Natural killer cell (primary cell): ENCODE results near the gene CAT. TPM values are rescaled to one million over a fixed set of nuclear protein-coding genes. Genes with fewer than 3 reads are reported as not detected.

ENCODE experiments used
- ATAC-seq, 3 donors: fragments of 150-1000 bp in 2 of 3; fragments of 200-7000 bp in 1 of 3; cut with Tn5 transposase; 1 replicate in 1 of 3; 2 replicates in 2 of 3; pipeline ENCODE4 v1.10.0; 2021; ENCODE audit warnings: mild to moderate bottlenecking in 2 of 3, moderate library complexity in 2 of 3
- DNase-seq, 2 donors: peaks; one replicate each; pipeline versions ENCODE4 v3.0.0 to v3.0.0-alpha.2; 2013 to 2021; ENCODE audit warnings: mixed read lengths in 1 of 2
- H3K27ac ChIP-seq: one replicate; pipeline ENCODE4 v1.5.1; 2013; ENCODE audit warnings: mild to moderate bottlenecking, low read length
- H3K27me3 ChIP-seq: one replicate; pipeline ENCODE4 v1.6.1; 2013; ENCODE audit warnings: low read length; ENCODE audit not compliant: control insufficient read depth, insufficient read depth
- H3K36me3 ChIP-seq: one replicate; pipeline ENCODE4 v1.6.1; 2013; ENCODE audit warnings: low read length; ENCODE audit not compliant: control insufficient read depth, insufficient read depth
- H3K4me1 ChIP-seq: one replicate; pipeline ENCODE4 v1.6.1; 2013; ENCODE audit warnings: low read length; ENCODE audit not compliant: control insufficient read depth, insufficient read depth
- H3K4me3 ChIP-seq: one replicate; pipeline ENCODE4 v1.5.1; 2013; ENCODE audit warnings: low read length
- H3K9me3 ChIP-seq: one replicate; pipeline ENCODE4 v1.6.1; 2013; ENCODE audit warnings: low read length; ENCODE audit not compliant: control insufficient read depth, insufficient read depth
- H3K27ac Mint-ChIP-seq, 2 donors: one replicate each; pipeline ENCODE4 v1.8.0; 2022; ENCODE audit warnings: mild to moderate bottlenecking in 2 of 2, mixed read lengths in 2 of 2, moderate library complexity in 1 of 2
- H3K27me3 Mint-ChIP-seq, 2 donors: one replicate each; pipeline ENCODE4 v1.8.0; 2022; ENCODE audit warnings: low read depth in 2 of 2, mixed read lengths in 2 of 2
- H3K36me3 Mint-ChIP-seq: one replicate; pipeline ENCODE4 v1.8.0; 2022; ENCODE audit warnings: mixed read lengths
- H3K4me1 Mint-ChIP-seq, 2 donors: one replicate each; pipeline ENCODE4 v1.8.0; 2022; ENCODE audit warnings: mixed read lengths in 2 of 2
- H3K4me3 Mint-ChIP-seq: one replicate; pipeline ENCODE4 v1.8.0; 2022; ENCODE audit warnings: mild to moderate bottlenecking, moderate library complexity, mixed read lengths
- H3K9me3 Mint-ChIP-seq, 2 donors: one replicate each; pipeline ENCODE4 v1.8.0; 2022; ENCODE audit warnings: mixed read lengths in 2 of 2
- WGBS: methylation state at CpG from one replicate; pipeline ENCODE4 v1.1.7; 2013; ENCODE audit warnings: missing lambda C conversion rate; ENCODE audit not compliant: insufficient coverage; 5-methylcytosine and 5-hydroxymethylcytosine counted together
- intact Hi-C: fragments of 100-400 bp; cut with micrococcal nuclease; formaldehyde crosslinking; loops from one replicate; pipeline ENCODE4 v1.14.2; 2022
- total RNA-seq, 4 donors: library from RNA; stranded (reverse); fragments of 120-200 nt in 1 of 4; gene quantifications; one replicate each; pipeline versions ENCODE4 v1.2.3 to v1.2.4, GENCODE V29; 2013 to 2022
- TF ChIP-seq, protein P1 (sequence below): fragments of 200-600 bp; IDR thresholded peaks from one replicate; pipeline ENCODE4 v1.8.0; 2022; ENCODE audit warnings: antibody characterized with exemption

The CAT gene
- total RNA-seq, 3 donors from 2014 or later (not counting 1 experiment from before 2014, with no cell fraction given), result 31.0 to 43.9 (median 36.3) TPM

DNA sequence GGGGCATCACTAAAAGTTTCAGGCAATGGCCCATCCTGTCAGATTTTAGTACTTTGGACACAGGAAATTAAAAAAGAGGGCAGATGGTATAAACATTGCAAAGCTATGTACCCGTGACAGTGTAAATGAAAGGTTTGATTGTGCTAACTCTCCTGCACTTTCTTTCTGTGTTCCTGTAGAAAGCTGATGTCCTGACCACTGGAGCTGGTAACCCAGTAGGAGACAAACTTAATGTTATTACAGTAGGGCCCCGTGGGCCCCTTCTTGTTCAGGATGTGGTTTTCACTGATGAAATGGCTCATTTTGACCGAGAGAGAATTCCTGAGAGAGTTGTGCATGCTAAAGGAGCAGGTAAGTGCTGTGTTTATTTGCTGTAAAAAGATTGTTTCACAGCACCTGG lies 10.3 kb downstream of the CAT start:
- peaks cover 43% of the 10 kb centered on the region for H3K36me3 ChIP-seq
- TF ChIP-seq, protein P1, sequence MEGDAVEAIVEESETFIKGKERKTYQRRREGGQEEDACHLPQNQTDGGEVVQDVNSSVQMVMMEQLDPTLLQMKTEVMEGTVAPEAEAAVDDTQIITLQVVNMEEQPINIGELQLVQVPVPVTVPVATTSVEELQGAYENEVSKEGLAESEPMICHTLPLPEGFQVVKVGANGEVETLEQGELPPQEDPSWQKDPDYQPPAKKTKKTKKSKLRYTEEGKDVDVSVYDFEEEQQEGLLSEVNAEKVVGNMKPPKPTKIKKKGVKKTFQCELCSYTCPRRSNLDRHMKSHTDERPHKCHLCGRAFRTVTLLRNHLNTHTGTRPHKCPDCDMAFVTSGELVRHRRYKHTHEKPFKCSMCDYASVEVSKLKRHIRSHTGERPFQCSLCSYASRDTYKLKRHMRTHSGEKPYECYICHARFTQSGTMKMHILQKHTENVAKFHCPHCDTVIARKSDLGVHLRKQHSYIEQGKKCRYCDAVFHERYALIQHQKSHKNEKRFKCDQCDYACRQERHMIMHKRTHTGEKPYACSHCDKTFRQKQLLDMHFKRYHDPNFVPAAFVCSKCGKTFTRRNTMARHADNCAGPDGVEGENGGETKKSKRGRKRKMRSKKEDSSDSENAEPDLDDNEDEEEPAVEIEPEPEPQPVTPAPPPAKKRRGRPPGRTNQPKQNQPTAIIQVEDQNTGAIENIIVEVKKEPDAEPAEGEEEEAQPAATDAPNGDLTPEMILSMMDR, result no peak
- H3K4me3 ChIP-seq, result no peak overlapping the region
- 4% methylated on average over 3 of the region's 3 CpGs for WGBS
- DNase-seq (no peak), ATAC-seq (peak in 1 of 3 donors; percentile 52)
- no peaks in the 10 kb centered on the region for H3K9me3 Mint-ChIP-seq
- no peaks in the 10 kb centered on the region for H3K9me3 ChIP-seq
- H3K27me3 ChIP-seq, result no peaks in the 10 kb centered on the region
- peak overlapping the region; percentile 14 for H3K4me3 Mint-ChIP-seq
- H3K4me1 ChIP-seq, result peaks cover 11% of the 10 kb centered on the region
- peaks cover 22% of the 10 kb centered on the region for H3K36me3 Mint-ChIP-seq
- no peak overlapping the region for H3K27ac ChIP-seq
- H3K27ac Mint-ChIP-seq, result peak overlapping the region; percentile 63 to 68
- intact Hi-C loops, result no loop called here
- H3K27me3 Mint-ChIP-seq, result no peaks in the 10 kb centered on the region
- peaks cover 27 to 44% of the 10 kb centered on the region in 2 donors for H3K4me1 Mint-ChIP-seq

DNA sequence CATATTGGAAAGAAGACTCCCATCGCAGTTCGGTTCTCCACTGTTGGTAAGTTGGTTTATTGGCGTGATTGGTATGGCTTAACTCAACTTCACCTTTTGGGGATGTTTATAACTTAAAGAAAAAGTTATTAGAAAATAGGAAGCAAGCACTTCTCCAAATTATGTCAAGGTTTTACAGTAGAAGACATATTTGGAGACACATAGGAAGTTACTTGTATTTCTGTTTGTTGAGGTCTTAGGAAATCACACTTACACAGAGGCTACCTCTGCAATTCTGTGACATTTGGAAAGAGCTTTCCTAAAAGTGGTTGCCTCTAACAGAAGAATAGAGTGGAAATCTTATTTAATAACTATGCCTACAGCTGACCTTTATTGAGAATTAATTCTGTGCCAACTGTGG lies 12.3 kb downstream of the CAT start:
- no peak overlapping the region for H3K4me3 Mint-ChIP-seq
- Histone ChIP-seq H3K4me1 (peaks cover 11% of the 10 kb centered on the region), H3K9me3 (no peaks in the 10 kb centered on the region), H3K36me3 (peaks cover 59% of the 10 kb centered on the region), H3K27me3 (no peaks in the 10 kb centered on the region), H3K4me3 (no peak overlapping the region), H3K27ac (no peak overlapping the region)
- H3K4me1 Mint-ChIP-seq, result peaks cover 27 to 30% of the 10 kb centered on the region in 2 donors
- no peak overlapping the region for H3K27ac Mint-ChIP-seq
- DNase-seq (no peak), ATAC-seq (peak in 1 of 3 donors; percentile 37)
- H3K9me3 Mint-ChIP-seq, result no peaks in the 10 kb centered on the region
- TF ChIP-seq, protein P1, result no peak
- WGBS, result 100% methylated on average over 2 of the region's 3 CpGs
- no peaks in the 10 kb centered on the region for H3K27me3 Mint-ChIP-seq
- intact Hi-C loops, result no loop called here
- H3K36me3 Mint-ChIP-seq, result peaks cover 32% of the 10 kb centered on the region

DNA sequence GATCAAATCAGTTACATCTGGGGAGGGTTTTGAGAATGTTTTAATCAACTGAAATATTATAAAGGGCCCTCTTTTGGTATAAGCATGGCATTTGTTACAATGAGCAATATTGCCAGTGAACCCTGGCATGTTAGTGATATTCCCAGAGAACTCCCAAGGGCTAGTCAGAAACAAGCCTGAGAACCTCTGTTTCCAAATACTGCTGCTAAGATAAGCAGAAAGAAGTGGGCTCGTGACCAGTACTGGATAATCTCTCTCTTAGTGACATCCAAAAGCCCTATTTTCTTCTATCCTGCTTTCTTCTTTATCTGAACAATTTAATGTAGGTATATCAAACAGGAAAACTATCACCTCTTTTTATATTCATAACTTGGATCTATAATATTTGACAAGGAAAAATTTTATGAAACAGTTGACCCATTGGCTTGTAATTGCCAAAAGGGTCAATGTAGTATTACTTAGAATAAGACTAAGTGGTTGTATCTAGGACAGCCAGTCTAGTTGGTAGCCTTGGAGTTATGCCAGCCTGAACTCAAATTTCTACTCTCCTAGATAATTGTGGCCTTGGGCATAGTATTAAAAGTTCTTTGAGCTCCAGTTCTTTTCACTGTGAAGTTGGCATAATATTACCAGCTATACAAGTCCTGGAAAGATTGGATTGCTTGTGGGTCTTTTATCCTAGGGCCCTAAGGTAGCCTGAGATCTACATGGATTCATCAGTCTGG lies 15.7 kb downstream of the CAT start:
- H3K27ac ChIP-seq, result no peak overlapping the region
- Mint-ChIP-seq H3K4me1 (peaks cover under 1 to 1% of the 10 kb centered on the region in 2 donors), H3K36me3 (peaks cover 44% of the 10 kb centered on the region), H3K9me3 (no peaks in the 10 kb centered on the region), H3K27me3 (no peaks in the 10 kb centered on the region), H3K27ac (no peak overlapping the region), H3K4me3 (no peak overlapping the region)
- H3K36me3 ChIP-seq, result peaks cover 90% of the 10 kb centered on the region
- H3K27me3 ChIP-seq, result no peaks in the 10 kb centered on the region
- no peaks in the 10 kb centered on the region for H3K4me1 ChIP-seq
- TF ChIP-seq, protein P1, result no peak
- DNase-seq, result no peak
- intact Hi-C loops, result no loop called here
- no CpG with 5 or more reads among the region's 1 CpG for WGBS
- no peaks in the 10 kb centered on the region for H3K9me3 ChIP-seq
- H3K4me3 ChIP-seq, result no peak overlapping the region
- ATAC-seq, result no peak

DNA sequence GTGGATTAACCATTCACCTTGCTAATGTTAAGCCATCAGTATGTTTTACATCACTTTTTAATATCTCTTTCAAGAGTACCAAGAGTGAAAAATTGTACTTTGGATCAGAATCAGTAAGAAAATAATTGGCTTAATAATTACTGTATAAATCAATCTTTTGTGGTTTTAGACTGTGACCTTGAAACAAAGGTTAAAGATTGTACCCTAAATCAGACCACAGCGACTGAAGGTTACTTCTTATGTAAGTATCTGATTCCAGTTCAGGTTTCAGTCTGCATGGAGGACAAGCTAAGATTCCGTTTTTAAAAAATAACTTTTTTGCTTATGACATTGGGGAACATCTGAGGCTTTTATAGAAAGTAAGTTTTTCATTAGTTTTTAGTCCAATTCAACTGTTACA lies 18.9 kb downstream of the CAT start:
- intact Hi-C loops, result no loop called here
- 100% methylated on average over 2 of the region's 2 CpGs for WGBS
- Histone ChIP-seq H3K4me1 (no peaks in the 10 kb centered on the region), H3K36me3 (peaks cover 86% of the 10 kb centered on the region), H3K27ac (no peak overlapping the region), H3K4me3 (no peak overlapping the region), H3K27me3 (no peaks in the 10 kb centered on the region), H3K9me3 (no peaks in the 10 kb centered on the region)
- ATAC-seq (no peak), DNase-seq (no peak)
- TF ChIP-seq, protein P1, result no peak
- no peaks in the 10 kb centered on the region for H3K4me1 Mint-ChIP-seq
- no peak overlapping the region for H3K4me3 Mint-ChIP-seq
- peaks cover 36% of the 10 kb centered on the region for H3K36me3 Mint-ChIP-seq
- no peak overlapping the region for H3K27ac Mint-ChIP-seq
- no peaks in the 10 kb centered on the region for H3K27me3 Mint-ChIP-seq
- no peaks in the 10 kb centered on the region for H3K9me3 Mint-ChIP-seq
